ENCODE results near the gene CAMKMT. TPM values are rescaled to one million over a fixed set of nuclear protein-coding genes. Genes with fewer than 3 reads are reported as not detected.

The CAMKMT gene
- total RNA-seq, 4 donors from 2014 or later: 9.8 to 33.0 (median 18.7) TPM

DNA sequence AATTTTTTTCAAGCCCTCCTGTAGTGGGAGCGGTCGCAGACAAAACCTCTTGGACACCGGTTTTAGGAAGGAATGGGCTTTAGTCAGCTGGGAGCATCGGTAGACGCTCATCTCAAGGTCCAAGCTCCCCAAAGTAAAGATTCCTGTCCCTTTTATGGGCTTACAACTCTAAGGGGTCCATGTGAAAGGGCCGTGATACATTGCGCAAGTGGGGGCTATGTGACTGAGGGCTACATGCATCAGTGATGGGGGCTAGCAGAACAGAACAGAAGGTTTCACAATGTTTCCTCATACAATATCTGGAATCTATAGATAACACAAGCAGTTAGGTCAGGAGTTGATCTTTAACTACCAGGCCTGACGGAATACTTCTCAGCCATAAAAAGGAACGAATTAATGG, 62.5 kb downstream of the CAMKMT start:
- Histone ChIP-seq H3K27ac (no peak overlapping the region), H3K4me1 (no peaks in the 10 kb centered on the region), H3K36me3 (no peaks in the 10 kb centered on the region), H3K9me3 (no peaks in the 10 kb centered on the region), H3K27me3 (no peaks in the 10 kb centered on the region), H3K4me3 (no peak overlapping the region)
- no peak for TF ChIP-seq POLR2A (IDR thresholded peaks at IDR 0.05)
- TF ChIP-seq, protein P1, sequence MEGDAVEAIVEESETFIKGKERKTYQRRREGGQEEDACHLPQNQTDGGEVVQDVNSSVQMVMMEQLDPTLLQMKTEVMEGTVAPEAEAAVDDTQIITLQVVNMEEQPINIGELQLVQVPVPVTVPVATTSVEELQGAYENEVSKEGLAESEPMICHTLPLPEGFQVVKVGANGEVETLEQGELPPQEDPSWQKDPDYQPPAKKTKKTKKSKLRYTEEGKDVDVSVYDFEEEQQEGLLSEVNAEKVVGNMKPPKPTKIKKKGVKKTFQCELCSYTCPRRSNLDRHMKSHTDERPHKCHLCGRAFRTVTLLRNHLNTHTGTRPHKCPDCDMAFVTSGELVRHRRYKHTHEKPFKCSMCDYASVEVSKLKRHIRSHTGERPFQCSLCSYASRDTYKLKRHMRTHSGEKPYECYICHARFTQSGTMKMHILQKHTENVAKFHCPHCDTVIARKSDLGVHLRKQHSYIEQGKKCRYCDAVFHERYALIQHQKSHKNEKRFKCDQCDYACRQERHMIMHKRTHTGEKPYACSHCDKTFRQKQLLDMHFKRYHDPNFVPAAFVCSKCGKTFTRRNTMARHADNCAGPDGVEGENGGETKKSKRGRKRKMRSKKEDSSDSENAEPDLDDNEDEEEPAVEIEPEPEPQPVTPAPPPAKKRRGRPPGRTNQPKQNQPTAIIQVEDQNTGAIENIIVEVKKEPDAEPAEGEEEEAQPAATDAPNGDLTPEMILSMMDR (IDR thresholded peaks at IDR 0.05): no peak
- DNase-seq: no peak

DNA sequence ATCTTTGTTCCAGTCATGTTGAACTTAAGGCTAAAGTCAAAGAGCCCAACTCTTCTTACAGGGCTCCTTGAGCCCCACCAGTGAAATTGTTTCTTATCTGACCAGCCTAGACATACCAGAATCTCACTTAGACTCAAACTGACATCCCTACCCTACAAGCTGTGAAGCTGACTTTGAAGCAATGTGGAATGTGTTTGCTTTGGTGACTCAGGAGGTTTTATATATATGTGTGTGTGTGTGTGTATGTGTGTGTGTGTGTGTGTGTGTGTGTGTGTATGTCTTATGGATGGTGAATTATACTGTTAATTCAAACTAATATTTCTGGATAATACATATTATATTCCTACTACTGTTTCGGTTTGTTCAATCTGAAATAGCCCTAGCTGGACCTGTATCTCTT, 67.3 kb downstream of the CAMKMT start:
- Histone ChIP-seq H3K36me3 (no peaks in the 10 kb centered on the region), H3K9me3 (no peaks in the 10 kb centered on the region), H3K27ac (no peak overlapping the region), H3K27me3 (no peaks in the 10 kb centered on the region), H3K4me3 (no peak overlapping the region), H3K4me1 (peaks cover 0 to 3% (median 0%) of the 10 kb centered on the region in 4 donors)
- no peak for DNase-seq
- TF ChIP-seq POLR2A (IDR thresholded peaks at IDR 0.05): no peak
- TF ChIP-seq, protein P1 (IDR thresholded peaks at IDR 0.05): no peak

DNA sequence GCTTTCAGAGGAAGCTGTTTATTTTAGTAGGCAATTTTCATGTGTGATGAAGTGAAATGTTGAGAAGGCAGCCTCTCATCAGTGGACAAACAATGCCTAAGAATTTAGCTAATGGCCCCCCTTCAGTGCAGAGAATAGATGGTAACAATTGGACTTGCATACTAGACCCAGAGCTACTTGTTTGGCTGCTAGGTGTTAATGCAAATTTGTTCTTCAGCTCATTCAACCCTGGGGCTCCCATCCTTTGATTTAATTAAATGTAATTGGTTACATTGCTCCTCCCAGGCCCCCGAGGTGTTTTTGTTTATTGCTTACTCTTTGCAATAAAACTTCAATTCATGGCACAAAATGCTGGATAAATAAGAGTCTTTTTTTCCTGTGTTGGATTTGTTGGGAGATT, 68.6 kb downstream of the CAMKMT start:
- no peak for TF ChIP-seq POLR2A (IDR thresholded peaks at IDR 0.05)
- TF ChIP-seq, protein P1 (IDR thresholded peaks at IDR 0.05): no peak
- Histone ChIP-seq H3K36me3 (no peaks in the 10 kb centered on the region), H3K4me3 (no peak overlapping the region)

DNA sequence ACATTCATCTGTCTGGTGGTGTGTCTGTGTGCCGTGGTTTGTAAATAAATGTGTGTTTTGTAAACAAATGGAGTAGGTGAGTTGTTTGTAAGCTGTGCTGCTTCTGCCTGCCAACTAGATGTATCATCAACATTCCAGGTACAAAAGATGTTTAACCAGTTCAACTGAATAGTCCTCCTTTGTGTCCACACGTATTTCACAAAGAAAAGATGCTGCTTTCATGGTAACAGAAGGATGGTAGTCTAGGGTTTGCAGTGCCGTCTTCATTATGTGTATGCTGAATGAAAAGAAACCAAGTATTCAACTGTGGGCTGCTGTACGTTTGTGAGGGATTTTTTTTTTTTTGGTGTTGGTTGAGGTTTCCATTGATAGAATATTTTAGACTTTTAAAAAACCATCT, 72.1 kb downstream of the CAMKMT start:
- Histone ChIP-seq H3K27me3 (no peaks in the 10 kb centered on the region), H3K4me3 (no peak overlapping the region), H3K9me3 (no peaks in the 10 kb centered on the region), H3K36me3 (no peaks in the 10 kb centered on the region), H3K4me1 (peaks cover 0 to 3% (median 0%) of the 10 kb centered on the region in 4 donors), H3K27ac (no peak overlapping the region)
- TF ChIP-seq, protein P1 (IDR thresholded peaks at IDR 0.05): no peak
- TF ChIP-seq POLR2A (IDR thresholded peaks at IDR 0.05): no peak
- DNase-seq: no peak

More for the DNA sequence above, 68.6 kb downstream of the CAMKMT start:
- Histone ChIP-seq H3K27ac (no peak overlapping the region), H3K4me1 (peaks cover 0 to 3% (median 0%) of the 10 kb centered on the region in 4 donors), H3K27me3 (no peaks in the 10 kb centered on the region), H3K9me3 (no peaks in the 10 kb centered on the region)
- DNase-seq: no peak

DNA sequence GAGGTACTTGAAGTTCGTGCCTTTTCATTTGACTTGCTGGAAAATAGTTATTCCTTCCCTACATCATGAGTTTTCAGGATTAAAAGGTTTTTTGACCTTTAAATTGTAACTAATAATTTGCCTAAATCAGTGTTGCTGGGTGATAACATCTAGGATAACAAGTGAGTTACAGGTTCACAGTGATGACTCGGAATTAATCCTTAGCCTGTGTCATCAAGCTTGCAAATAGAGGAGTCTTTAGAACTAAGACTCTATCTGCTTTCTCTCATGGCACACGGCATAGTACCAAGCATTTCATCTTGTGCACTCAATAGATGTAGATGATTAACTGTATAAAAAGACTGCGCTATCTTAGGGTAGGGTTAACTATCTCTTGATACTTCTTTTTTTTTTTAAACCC, 79.5 kb downstream of the CAMKMT start:
- TF ChIP-seq POLR2A (IDR thresholded peaks at IDR 0.05): no peak
- TF ChIP-seq, protein P1 (IDR thresholded peaks at IDR 0.05): no peak
- no peak for DNase-seq

DNA sequence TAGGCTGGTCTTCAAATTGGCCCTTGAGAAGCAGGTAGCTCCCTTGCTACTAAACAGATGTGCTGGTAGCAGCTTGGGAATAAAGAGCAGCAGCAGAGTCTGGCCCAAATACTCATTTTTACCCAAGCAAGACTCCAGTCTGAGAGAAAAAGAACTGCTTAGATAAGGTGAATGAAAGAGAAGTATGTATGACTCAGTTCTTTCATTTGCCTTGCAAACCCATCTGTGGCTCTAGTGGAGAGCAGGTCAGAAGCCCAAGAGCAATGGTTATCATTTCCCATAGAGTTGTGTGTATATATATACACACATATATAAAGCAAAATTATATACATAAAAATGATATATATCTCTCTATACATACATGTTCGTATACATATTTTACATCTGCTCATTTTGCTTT, 80.3 kb downstream of the CAMKMT start:
- TF ChIP-seq, protein P1 (IDR thresholded peaks at IDR 0.05): no peak
- TF ChIP-seq POLR2A (IDR thresholded peaks at IDR 0.05): no peak
- H3K36me3 ChIP-seq: no peaks in the 10 kb centered on the region
- H3K4me1 ChIP-seq: no peaks in the 10 kb centered on the region
- no peaks in the 10 kb centered on the region for H3K9me3 ChIP-seq
- H3K27me3 ChIP-seq: no peaks in the 10 kb centered on the region
- no peak overlapping the region for H3K27ac ChIP-seq
- DNase-seq: no peak
- no peak overlapping the region for H3K4me3 ChIP-seq

More for the DNA sequence above, 79.5 kb downstream of the CAMKMT start:
- Histone ChIP-seq H3K27me3 (no peaks in the 10 kb centered on the region), H3K27ac (no peak overlapping the region), H3K9me3 (no peaks in the 10 kb centered on the region), H3K36me3 (no peaks in the 10 kb centered on the region), H3K4me3 (no peak overlapping the region), H3K4me1 (no peaks in the 10 kb centered on the region)

Data from Peyer's patch (tissue), 4 donors.